ENCODE measurements around the gene PRMT6.
A peak's percentile ranks its signal among the peaks of the same experiment; 100 is the strongest.
"Not testable (repeated sequence)": the region's sequence is repeated elsewhere in the genome, so short reads cannot be mapped to it uniquely, and the experiment has no call there.

Gene PRMT6

GRCh38 chr1:107056426-107057196 lies at the start of gene PRMT6:
PRMT6 (plus strand) TSS chr1:107056674; CDS start chr1:107056716, 42 bp downstream.
- peak; percentile 45 for DNase-seq

DNA sequence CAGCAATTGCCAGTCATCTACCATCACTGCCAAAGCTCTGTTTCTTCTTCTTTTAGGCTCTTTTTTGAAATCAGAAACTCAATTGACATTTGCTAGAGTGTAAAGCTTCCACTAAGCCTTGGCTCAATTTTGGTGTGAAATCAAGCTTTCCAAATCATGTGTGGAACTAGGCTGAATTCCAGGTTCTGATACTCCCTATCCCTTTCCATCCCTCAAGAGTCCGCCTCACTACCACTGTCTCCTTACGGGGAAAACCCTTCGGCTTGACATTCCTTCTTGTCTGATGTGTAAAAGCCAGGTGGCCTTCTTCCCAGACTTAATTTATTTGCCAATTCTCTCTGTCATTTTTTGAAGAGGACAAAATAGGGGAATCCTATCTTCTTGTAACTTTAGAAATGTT lies 47.2 kb upstream of the PRMT6 start:
- DNase-seq, result no peak

- no peak for DNase-seq
Measured at GRCh38 chr1:107010582-107010981, 45.9 kb upstream of the PRMT6 start.

GRCh38 chr1:107016376-107016978 lies 40.0 kb upstream of the PRMT6 start:
- DNase-seq, result no peak

DNA sequence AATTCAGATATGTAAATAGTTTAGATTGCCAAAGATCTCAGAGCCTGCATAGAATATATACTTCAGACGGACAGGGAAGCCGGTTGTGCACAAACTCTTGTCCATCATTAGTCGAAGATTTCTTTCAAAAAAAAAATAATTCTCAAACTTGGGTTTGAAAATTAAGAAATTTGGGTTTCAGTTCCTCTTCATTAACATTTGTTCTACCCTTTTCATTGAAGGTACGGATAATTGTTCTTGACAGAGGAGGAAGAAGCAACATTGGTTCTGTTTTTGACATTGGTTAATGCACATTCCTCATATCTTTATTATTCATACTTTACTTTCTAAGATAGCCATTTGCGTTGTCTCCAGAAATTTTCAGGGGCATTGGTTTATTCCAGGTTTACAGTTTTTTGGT lies 38.0 kb upstream of the PRMT6 start:
- no peak for DNase-seq

DNA sequence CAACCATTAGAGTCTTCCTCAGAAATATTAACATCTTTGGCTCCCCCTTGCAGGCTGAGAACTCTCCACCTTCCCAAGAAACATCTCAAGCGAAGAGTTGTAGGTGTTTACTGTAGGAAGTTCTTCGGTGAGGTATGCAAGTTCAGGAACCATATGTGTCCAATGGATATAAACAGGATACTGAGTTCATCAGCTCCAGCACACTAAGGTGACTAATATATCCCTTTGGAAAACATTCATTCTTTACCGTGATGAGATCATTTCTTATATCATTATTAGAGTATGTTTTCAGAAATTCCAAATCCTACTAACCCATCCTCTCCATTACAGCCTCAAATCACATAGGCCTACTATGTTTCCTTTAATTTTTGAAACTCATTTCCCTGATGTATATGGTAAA lies 37.3 kb upstream of the PRMT6 start:
- no peak for DNase-seq

DNA sequence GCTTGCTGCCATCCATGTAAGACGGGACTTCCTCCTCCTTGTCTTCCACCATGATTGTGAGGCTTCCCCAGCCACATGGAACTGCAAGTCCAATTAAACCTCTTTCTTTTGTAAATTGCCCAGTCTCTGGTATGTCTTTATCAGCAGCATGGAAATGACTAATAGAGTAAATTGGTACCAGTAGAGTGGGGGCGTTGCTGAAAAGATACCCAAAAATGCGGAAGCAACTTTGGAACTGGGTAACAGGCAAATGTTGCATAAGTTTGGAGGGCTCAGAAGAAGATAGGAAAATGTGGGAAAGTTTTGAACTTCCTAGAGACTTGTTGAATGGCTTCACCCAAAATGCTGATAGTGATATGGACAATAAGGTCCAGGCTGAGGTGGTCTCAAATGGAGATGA lies 17.6 kb upstream of the PRMT6 start:
- not testable (repeated sequence) for DNase-seq

DNA sequence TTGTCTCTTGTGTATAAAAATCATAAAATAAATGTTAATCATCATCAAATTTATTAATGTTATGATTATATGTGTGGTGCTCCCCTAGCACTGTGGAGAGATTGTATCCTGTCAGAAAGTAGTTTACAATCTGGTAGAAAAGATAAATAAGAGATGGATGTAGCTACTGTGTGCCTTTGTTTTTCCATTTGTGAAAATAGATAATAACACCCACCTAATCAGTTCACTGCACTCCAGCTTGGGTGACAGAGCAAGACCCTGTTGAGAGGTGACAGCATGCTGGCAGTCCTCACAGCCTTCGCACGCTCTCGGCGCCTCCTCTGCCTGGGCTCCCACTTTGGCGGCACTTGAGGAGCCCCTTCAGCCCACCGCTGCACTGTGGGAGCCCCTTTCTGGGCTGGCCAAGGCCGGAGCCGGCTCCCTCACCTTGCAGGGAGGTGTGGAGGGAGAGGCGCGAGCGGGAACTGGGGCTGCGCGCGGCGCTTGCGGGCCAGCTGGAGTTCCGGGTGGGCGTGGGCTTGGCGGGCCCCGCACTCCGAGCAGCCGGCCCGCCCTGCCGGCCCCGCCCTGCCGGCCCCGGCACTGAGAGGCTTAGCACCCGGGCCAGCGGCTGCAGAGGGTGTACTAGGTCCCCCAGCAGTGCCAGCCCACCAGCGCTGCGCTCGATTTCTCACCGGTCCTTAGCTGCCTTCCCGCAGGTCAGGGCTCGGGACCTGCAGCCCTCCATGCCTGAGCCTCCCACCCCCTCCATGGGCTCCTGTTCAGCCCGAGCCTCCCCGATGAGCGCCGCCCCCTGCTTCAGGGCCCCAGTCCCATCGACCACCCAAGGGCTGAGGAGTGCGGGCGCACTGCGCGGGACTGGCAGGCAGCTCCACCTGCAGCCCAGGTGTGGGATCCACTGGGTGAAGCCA lies 11.9 kb upstream of the PRMT6 start:
- DNase-seq, result not testable (repeated sequence)

- DNase-seq, result no peak
Measured at GRCh38 chr1:107047602-107048001, 8.9 kb upstream of the PRMT6 start.

- no peak for DNase-seq
Measured at GRCh38 chr1:107048241-107048640, 8.2 kb upstream of the PRMT6 start.

GRCh38 chr1:107051266-107051665 lies 5.2 kb upstream of the PRMT6 start:
- DNase-seq, result no peak

DNA sequence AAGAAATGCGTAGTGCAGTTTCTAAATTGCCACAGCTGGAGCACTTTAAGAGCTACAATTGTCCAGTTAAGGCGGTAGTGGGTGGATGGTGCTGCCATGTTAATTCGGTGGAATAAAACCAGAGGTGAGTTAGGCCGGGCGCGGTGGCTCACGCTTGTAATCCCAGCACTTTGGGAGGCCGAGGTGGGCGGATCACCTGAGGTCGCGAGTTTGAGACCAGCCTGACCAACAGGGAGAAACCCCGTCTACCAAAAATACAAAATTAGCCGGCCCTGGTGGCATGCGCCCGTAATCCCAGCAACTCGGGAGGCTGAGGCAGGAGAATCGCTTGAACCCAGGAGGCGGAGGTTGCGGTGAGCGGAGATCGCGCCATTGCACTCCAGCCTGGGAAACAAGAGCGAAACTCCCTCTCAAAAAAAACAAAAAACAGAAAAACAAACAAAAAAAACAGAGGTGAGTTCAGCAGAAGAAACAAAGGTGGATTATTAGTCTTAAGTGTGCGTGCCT lies 502 bp upstream of the PRMT6 start:
- DNase-seq, result not testable (repeated sequence)

- no peak for DNase-seq
Measured at GRCh38 chr1:107057197-107058133, 991 bp downstream of the PRMT6 start.

- DNase-seq, result no peak
Measured at GRCh38 chr1:107058245-107059032, 2.0 kb downstream of the PRMT6 start.

- no peak for DNase-seq
Measured at GRCh38 chr1:107061886-107062285, 5.4 kb downstream of the PRMT6 start.

DNA sequence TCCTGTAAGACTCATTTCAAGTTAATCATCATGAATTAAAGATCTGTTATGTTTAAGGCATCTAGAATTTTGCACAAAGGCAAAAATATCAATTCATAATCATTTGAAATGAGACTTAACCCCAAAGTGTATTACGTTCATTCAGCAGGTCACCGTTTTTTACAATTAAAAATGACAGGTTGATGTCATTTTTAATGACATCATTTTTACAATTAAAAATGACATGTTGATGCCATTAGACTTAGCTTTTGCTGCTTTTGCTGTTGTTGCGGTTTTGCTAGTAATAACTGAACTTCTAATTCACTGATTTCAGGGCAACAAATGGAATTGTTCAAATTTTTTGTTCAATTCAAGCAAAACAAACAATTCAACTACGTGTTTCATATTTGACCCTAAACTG lies 17.0 kb downstream of the PRMT6 start:
- DNase-seq, result no peak

GRCh38 chr1:107076841-107077240 lies 20.4 kb downstream of the PRMT6 start:
- DNase-seq, result no peak

GRCh38 chr1:107079249-107079648 lies 22.8 kb downstream of the PRMT6 start:
- DNase-seq, result no peak

- DNase-seq, result no peak
Measured at GRCh38 chr1:107081102-107081501, 24.6 kb downstream of the PRMT6 start.

- no peak for DNase-seq
Measured at GRCh38 chr1:107091418-107091817, 34.9 kb downstream of the PRMT6 start.

GRCh38 chr1:107093395-107093794 lies 36.9 kb downstream of the PRMT6 start:
- DNase-seq, result not testable (repeated sequence)
